ENCODE measurements around the gene UPF2. TPM values are rescaled to one million over a fixed set of nuclear protein-coding genes. Genes with fewer than 3 reads are reported as not detected.
A peak's percentile ranks its signal among the peaks of the same experiment; 100 is the strongest.

The UPF2 gene
- total and polyA plus RNA-seq, 2 of the 13 experiments (the other 11 are each of a cell fraction or from before 2014, with no cell fraction given) = 6.2 to 14.5 TPM

DNA sequence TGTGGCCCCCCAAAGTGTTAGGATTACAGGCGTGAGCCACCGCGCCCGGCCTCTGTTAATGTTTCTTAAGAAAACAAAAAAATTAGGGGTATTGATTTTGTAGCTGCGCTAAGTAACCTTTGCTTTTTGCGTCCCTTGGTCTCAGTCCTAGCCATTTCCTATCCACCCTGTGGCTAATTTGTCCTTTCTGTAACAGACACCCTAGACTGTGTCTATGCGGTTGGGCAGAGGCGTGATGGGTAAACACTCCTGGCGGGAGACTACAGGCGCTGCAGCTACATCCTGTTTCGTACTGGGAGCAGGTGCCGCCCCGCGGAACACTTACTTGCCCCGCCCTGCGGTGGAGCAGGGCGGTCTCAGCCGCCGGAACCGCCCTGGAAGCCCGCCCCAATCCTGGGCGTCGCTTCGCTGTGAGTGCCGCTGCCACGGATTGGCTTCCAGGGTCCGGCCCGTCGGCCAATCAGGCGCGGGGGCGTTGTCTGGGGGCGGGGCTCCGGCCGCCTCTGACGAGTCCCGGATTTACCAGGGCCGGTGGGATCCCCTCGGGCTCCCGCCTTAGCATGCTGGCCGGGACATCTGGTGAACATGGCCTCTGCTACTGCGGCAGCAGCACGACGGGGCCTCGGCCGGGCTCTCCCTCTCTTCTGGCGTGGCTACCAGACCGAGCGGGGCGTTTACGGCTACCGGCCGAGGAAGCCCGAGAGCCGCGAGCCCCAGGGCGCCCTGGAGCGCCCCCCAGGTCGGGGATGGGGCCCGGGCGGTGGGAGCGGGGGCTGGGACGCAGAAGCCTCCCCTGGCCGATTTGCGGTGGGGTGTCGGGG, 26.1 kb upstream of the UPF2 start, which contains the start of gene DHTKD1 (continued):
- TF ChIP-seq, protein P1, sequence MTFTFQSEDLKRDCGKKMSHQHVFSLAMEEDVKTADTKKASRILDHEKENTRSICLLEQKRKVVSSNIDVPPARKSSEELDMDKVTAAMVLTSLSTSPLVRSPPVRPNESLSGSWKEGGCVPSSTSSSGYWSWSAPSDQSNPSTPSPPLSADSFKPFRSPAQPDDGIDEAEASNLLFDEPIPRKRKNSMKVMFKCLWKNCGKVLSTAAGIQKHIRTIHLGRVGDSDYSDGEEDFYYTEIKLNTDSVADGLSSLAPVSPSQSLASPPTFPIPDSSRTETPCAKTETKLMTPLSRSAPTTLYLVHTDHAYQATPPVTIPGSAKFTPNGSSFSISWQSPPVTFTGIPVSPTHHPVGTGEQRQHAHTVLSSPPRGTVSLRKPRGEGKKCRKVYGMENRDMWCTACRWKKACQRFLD (CRISPR knock-in tag; IDR thresholded peaks at IDR 0.05; ENCODE audit: borderline replicate concordance) = 0 out of 2 replicates have a peak, but pooled peaks have one; percentile 37
- TF ChIP-seq ZNF326 (CRISPR knock-in tag; IDR thresholded peaks at IDR 0.05; ENCODE audit: borderline replicate concordance) (no peak), NCOA2 (CRISPR knock-in tag; IDR thresholded peaks at IDR 0.05) (peak; percentile 36), ATAD3A (CRISPR knock-in tag; IDR thresholded peaks at IDR 0.05) (no peak), AHDC1 (CRISPR knock-in tag; IDR thresholded peaks at IDR 0.05; ENCODE audit: borderline replicate concordance) (peak; percentile 62; the same call in 1 of the 2 replicates), ZNF747 (CRISPR knock-in tag; IDR thresholded peaks at IDR 0.05; ENCODE audit: borderline replicate concordance) (peak; percentile 71; the same call in 1 of the 2 replicates), ZNF446 (CRISPR knock-in tag; IDR thresholded peaks at IDR 0.05) (no peak), ZFY (CRISPR knock-in tag; IDR thresholded peaks at IDR 0.05) (peak; percentile 72), CHD4 (IDR thresholded peaks at IDR 0.05; ENCODE audit: borderline replicate concordance, low read length) (no peak), DMAP1 (CRISPR knock-in tag; IDR thresholded peaks at IDR 0.05) (peak; percentile 32; the same call in 1 of the 2 replicates), MAX (IDR thresholded peaks at IDR 0.05) (peak; percentile 79), KDM2A (CRISPR knock-in tag; IDR thresholded peaks at IDR 0.05; ENCODE audit: borderline replicate concordance, low read depth) (peak; percentile 53), PPARG (CRISPR knock-in tag; conservative IDR thresholded peaks at IDR 0.05) (peak; percentile 41; the same call in 1 of the 2 replicates), PRMT3 (CRISPR knock-in tag; IDR thresholded peaks at IDR 0.05; ENCODE audit: borderline replicate concordance, low read depth) (no peak), FLYWCH1 (CRISPR knock-in tag; IDR thresholded peaks at IDR 0.05) (0 out of 2 replicates have a peak, but pooled peaks have one; percentile 22), ZNF143 (CRISPR knock-in tag; IDR thresholded peaks at IDR 0.05) (peak; percentile 67; the same call in 1 of the 2 replicates), ISL2 (CRISPR knock-in tag; IDR thresholded peaks at IDR 0.05) (peak; percentile 43; the same call in 1 of the 2 replicates)
- TF ChIP-seq, protein P2, sequence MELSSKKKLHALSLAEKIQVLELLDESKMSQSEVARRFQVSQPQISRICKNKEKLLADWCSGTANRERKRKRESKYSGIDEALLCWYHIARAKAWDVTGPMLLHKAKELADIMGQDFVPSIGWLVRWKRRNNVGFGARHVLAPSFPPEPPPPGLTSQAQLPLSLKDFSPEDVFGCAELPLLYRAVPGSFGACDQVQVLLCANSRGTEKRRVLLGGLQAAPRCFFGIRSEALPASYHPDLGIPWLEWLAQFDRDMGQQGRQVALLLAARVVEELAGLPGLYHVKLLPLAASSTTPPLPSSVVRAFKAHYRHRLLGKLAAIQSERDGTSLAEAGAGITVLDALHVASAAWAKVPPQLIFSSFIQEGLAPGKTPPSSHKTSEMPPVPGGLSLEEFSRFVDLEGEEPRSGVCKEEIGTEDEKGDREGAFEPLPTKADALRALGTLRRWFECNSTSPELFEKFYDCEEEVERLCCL (CRISPR knock-in tag; IDR thresholded peaks at IDR 0.05; ENCODE audit: borderline replicate concordance) = no peak
- TF ChIP-seq, protein P3, sequence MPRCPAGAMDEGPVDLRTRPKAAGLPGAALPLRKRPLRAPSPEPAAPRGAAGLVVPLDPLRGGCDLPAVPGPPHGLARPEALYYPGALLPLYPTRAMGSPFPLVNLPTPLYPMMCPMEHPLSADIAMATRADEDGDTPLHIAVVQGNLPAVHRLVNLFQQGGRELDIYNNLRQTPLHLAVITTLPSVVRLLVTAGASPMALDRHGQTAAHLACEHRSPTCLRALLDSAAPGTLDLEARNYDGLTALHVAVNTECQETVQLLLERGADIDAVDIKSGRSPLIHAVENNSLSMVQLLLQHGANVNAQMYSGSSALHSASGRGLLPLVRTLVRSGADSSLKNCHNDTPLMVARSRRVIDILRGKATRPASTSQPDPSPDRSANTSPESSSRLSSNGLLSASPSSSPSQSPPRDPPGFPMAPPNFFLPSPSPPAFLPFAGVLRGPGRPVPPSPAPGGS (CRISPR knock-in tag; IDR thresholded peaks at IDR 0.05) = 0 out of 2 replicates have a peak, but pooled peaks have one; percentile 30
